ENCODE data around the gene CUBN. TPM values are rescaled to one million over a fixed set of nuclear protein-coding genes. Genes with fewer than 3 reads are reported as not detected.

CUBN gene
- total RNA-seq, 1 experiment from 2014 or later: not detected

DNA sequence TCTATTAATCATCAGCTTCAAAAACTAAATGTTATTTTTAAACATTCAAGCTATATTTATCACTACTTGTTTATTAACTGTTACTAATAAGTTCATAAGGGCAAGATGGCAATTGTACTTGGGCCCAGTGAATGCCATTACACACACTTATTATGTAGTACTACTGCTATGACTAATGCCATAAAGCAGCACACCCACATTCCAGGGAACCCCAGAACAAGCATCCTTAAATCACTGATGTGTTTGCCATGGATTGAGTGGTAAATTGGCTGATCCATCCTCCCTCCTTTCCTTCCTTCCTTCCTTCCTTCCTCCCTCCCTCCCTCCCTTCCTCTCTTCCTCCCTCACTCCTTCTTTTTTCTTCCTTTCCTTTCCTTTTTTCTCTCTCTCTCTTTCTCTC is 275.0 kb downstream of the CUBN start:
- Histone ChIP-seq H3K27ac (ENCODE audit: low read length) (no peak overlapping the region), H3K4me2 (ENCODE audit: low read depth, low read length, poor library complexity, severe bottlenecking) (no peak overlapping the region), H3K4me3 (ENCODE audit: low read length) (no peak overlapping the region), H2AFZ (ENCODE audit: low read length) (no peak overlapping the region), H4K20me1 (ENCODE audit: insufficient read depth, low read depth, low read length) (no peaks in the 10 kb centered on the region), H3K9me3 (ENCODE audit: low read length) (no peaks in the 10 kb centered on the region), H3K4me1 (ENCODE audit: low read length) (no peaks in the 10 kb centered on the region), H3K36me3 (ENCODE audit: insufficient read depth, low read length) (no peaks in the 10 kb centered on the region), H3K27me3 (ENCODE audit: low read length) (no peaks in the 10 kb centered on the region), H3K9ac (ENCODE audit: low read length) (no peak overlapping the region), H3K9me2 (replicated peaks; ENCODE audit: insufficient read depth, low read length) (no peaks in the 10 kb centered on the region), H3K79me2 (ENCODE audit: low read length) (no peaks in the 10 kb centered on the region)
- DNase-seq: no peak

DNA sequence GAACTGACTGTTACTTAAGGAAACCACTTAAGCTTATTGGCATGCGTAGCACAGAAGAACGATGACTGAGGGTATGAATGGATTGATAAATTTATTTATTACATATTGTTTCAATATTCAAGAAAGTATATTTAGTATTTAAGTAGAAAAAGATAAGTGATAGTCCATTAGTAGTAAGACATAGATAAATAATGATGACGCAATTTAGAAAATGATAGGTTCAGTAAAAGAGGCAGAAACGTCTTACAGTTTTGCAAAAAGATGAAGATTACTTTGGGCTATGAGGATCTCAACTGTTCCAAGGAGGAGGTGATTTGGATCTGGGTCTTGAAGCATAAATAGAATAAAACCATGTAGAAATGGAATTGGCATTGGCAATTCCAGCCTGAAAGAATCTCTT is 275.8 kb downstream of the CUBN start:
- DNase-seq: no peak
- Histone ChIP-seq H3K27me3 (ENCODE audit: low read length) (no peaks in the 10 kb centered on the region), H3K36me3 (ENCODE audit: insufficient read depth, low read length) (no peaks in the 10 kb centered on the region), H3K9ac (ENCODE audit: low read length) (no peak overlapping the region), H2AFZ (ENCODE audit: low read length) (no peak overlapping the region), H3K27ac (ENCODE audit: low read length) (no peak overlapping the region), H3K4me1 (ENCODE audit: low read length) (no peaks in the 10 kb centered on the region), H3K79me2 (ENCODE audit: low read length) (no peaks in the 10 kb centered on the region), H3K9me2 (replicated peaks; ENCODE audit: insufficient read depth, low read length) (no peaks in the 10 kb centered on the region), H3K4me2 (ENCODE audit: low read depth, low read length, poor library complexity, severe bottlenecking) (no peak overlapping the region), H3K9me3 (ENCODE audit: low read length) (no peaks in the 10 kb centered on the region), H3K4me3 (ENCODE audit: low read length) (no peak overlapping the region), H4K20me1 (ENCODE audit: insufficient read depth, low read depth, low read length) (no peaks in the 10 kb centered on the region)

DNA sequence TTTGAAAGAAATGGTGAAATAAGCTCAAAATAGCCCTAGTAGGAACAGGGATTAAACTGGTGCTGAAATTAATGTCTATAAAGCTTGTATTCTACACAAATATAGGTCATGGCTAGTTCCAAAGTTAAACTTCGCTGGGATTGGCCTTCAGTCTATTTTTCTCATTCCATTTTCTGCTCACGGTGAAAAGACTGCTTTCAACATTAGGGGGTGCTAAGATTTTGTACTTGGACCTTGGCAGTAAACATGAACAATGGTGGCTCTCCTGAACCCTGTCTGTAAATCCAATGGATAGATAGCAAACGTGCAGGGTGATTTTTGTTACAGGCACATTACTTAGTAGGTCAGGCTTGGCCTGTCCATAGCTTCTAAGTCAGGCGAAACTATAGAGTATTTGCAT is 276.4 kb downstream of the CUBN start:
- Histone ChIP-seq H3K4me1 (ENCODE audit: low read length) (no peaks in the 10 kb centered on the region), H3K36me3 (ENCODE audit: insufficient read depth, low read length) (no peaks in the 10 kb centered on the region), H3K4me2 (ENCODE audit: low read depth, low read length, poor library complexity, severe bottlenecking) (no peak overlapping the region), H2AFZ (ENCODE audit: low read length) (no peak overlapping the region), H3K79me2 (ENCODE audit: low read length) (no peaks in the 10 kb centered on the region), H3K27ac (ENCODE audit: low read length) (no peak overlapping the region), H3K9ac (ENCODE audit: low read length) (no peak overlapping the region), H4K20me1 (ENCODE audit: insufficient read depth, low read depth, low read length) (no peaks in the 10 kb centered on the region), H3K9me2 (replicated peaks; ENCODE audit: insufficient read depth, low read length) (no peaks in the 10 kb centered on the region), H3K4me3 (ENCODE audit: low read length) (no peak overlapping the region), H3K9me3 (ENCODE audit: low read length) (no peaks in the 10 kb centered on the region), H3K27me3 (ENCODE audit: low read length) (no peaks in the 10 kb centered on the region)
- no peak for DNase-seq

GRCh38 chr10:16852624-16853023 is 277.0 kb downstream of the CUBN start:
- Histone ChIP-seq H2AFZ (ENCODE audit: low read length) (no peak overlapping the region), H3K79me2 (ENCODE audit: low read length) (no peaks in the 10 kb centered on the region), H4K20me1 (ENCODE audit: insufficient read depth, low read depth, low read length) (no peaks in the 10 kb centered on the region), H3K4me1 (ENCODE audit: low read length) (no peaks in the 10 kb centered on the region), H3K36me3 (ENCODE audit: insufficient read depth, low read length) (no peaks in the 10 kb centered on the region), H3K27me3 (ENCODE audit: low read length) (no peaks in the 10 kb centered on the region), H3K4me2 (ENCODE audit: low read depth, low read length, poor library complexity, severe bottlenecking) (no peak overlapping the region), H3K4me3 (ENCODE audit: low read length) (no peak overlapping the region), H3K27ac (ENCODE audit: low read length) (no peak overlapping the region), H3K9me2 (replicated peaks; ENCODE audit: insufficient read depth, low read length) (no peaks in the 10 kb centered on the region), H3K9ac (ENCODE audit: low read length) (no peak overlapping the region), H3K9me3 (ENCODE audit: low read length) (no peaks in the 10 kb centered on the region)
- no peak for DNase-seq

DNA sequence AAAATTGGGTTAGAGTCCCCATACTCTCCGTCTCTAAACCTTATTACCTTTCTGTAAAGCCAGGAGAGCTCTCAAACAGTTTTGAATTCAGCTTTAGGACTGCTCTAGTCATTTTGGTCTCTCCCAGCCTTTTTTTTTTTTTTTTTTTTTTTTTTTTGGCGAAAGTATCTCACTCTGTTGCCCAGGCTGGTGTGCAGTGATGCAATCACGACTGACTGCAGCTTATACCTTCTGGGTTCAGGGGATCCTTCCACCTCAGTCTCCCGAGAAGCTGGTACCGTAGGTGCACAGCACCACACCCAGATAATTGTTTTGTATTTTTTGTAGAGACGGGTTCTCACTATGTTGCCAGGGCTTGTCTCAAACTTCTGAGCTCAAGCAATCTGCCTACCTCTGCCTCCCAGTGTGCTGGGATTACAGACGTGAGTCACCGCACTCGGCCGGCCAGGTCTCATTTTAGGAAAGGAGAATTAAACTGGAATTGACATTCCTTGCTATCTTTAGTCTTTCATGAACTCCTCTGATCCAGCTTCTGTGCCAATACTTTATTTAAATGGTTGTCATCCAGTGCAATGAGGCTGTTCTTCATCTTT is 281.0 kb downstream of the CUBN start:
- Histone ChIP-seq H3K79me2 (ENCODE audit: low read length) (no peaks in the 10 kb centered on the region), H3K9ac (ENCODE audit: low read length) (no peak overlapping the region), H2AFZ (ENCODE audit: low read length) (no peak overlapping the region), H3K27me3 (ENCODE audit: low read length) (no peaks in the 10 kb centered on the region), H3K4me2 (ENCODE audit: low read depth, low read length, poor library complexity, severe bottlenecking) (no peak overlapping the region), H3K9me3 (ENCODE audit: low read length) (no peaks in the 10 kb centered on the region), H3K4me1 (ENCODE audit: low read length) (no peaks in the 10 kb centered on the region), H3K4me3 (ENCODE audit: low read length) (no peak overlapping the region), H4K20me1 (ENCODE audit: insufficient read depth, low read depth, low read length) (no peaks in the 10 kb centered on the region), H3K36me3 (ENCODE audit: insufficient read depth, low read length) (no peaks in the 10 kb centered on the region), H3K9me2 (replicated peaks; ENCODE audit: insufficient read depth, low read length) (no peaks in the 10 kb centered on the region), H3K27ac (ENCODE audit: low read length) (no peak overlapping the region)
- no peak for DNase-seq

- Histone ChIP-seq H3K9me3 (ENCODE audit: low read length) (no peaks in the 10 kb centered on the region), H3K27ac (ENCODE audit: low read length) (no peak overlapping the region), H3K9ac (ENCODE audit: low read length) (no peak overlapping the region), H3K4me3 (ENCODE audit: low read length) (no peak overlapping the region), H3K4me2 (ENCODE audit: low read depth, low read length, poor library complexity, severe bottlenecking) (no peak overlapping the region), H4K20me1 (ENCODE audit: insufficient read depth, low read depth, low read length) (no peaks in the 10 kb centered on the region), H3K27me3 (ENCODE audit: low read length) (no peaks in the 10 kb centered on the region), H2AFZ (ENCODE audit: low read length) (no peak overlapping the region), H3K4me1 (ENCODE audit: low read length) (no peaks in the 10 kb centered on the region), H3K36me3 (ENCODE audit: insufficient read depth, low read length) (no peaks in the 10 kb centered on the region), H3K79me2 (ENCODE audit: low read length) (no peaks in the 10 kb centered on the region), H3K9me2 (replicated peaks; ENCODE audit: insufficient read depth, low read length) (no peaks in the 10 kb centered on the region)
- no peak for DNase-seq
These were observed 282.0 kb downstream of the CUBN start for GRCh38 chr10:16847644-16848043.

- DNase-seq: no peak
These were observed 284.4 kb downstream of the CUBN start for GRCh38 chr10:16845248-16845647.

DNA sequence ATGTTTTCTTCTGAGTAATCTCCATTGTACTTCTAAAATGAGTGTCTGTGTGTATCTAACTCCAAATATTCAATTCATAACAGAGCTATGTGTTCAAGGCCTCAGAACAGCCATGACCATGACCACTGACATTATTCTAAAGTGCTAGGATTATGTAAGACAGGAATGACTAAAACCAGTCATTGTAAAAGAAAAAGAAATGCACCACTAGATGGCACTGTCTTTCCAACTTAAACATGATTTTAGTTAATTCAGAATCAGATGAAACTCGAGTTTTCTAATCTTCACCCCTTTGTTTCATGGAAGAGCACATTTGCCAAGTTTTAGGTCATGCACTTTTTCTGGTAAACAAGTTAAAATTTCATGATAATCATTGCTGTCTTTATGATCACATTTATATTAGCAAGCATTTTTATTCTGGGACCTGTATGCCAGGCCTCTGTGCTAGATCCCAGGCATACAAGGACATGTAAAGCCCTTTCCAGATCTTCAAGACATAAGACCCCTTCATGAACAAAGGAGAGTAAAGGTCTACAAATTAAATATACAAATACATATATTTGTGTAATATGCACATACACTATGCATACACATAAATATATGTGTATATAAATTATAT is 286.2 kb downstream of the CUBN start:
- Histone ChIP-seq H3K9me3 (ENCODE audit: low read length) (no peaks in the 10 kb centered on the region), H3K27me3 (ENCODE audit: low read length) (no peaks in the 10 kb centered on the region), H3K27ac (ENCODE audit: low read length) (no peak overlapping the region), H3K36me3 (ENCODE audit: insufficient read depth, low read length) (no peaks in the 10 kb centered on the region), H4K20me1 (ENCODE audit: insufficient read depth, low read depth, low read length) (no peaks in the 10 kb centered on the region), H3K4me3 (ENCODE audit: low read length) (no peak overlapping the region), H2AFZ (ENCODE audit: low read length) (no peak overlapping the region), H3K4me1 (ENCODE audit: low read length) (no peaks in the 10 kb centered on the region), H3K9me2 (replicated peaks; ENCODE audit: insufficient read depth, low read length) (no peaks in the 10 kb centered on the region), H3K9ac (ENCODE audit: low read length) (no peak overlapping the region), H3K79me2 (ENCODE audit: low read length) (no peaks in the 10 kb centered on the region), H3K4me2 (ENCODE audit: low read depth, low read length, poor library complexity, severe bottlenecking) (no peak overlapping the region)
- peak; percentile 88 for DNase-seq

More at GRCh38 chr10:16845248-16845647, 284.4 kb downstream of the CUBN start:
- H3K9me3 ChIP-seq (ENCODE audit: low read length): no peaks in the 10 kb centered on the region
- no peaks in the 10 kb centered on the region for H3K36me3 ChIP-seq (ENCODE audit: insufficient read depth, low read length)
- no peaks in the 10 kb centered on the region for H4K20me1 ChIP-seq (ENCODE audit: insufficient read depth, low read depth, low read length)
- H3K4me2 ChIP-seq (ENCODE audit: low read depth, low read length, poor library complexity, severe bottlenecking): no peak overlapping the region
- H3K4me1 ChIP-seq (ENCODE audit: low read length): no peaks in the 10 kb centered on the region
- no peak overlapping the region for H3K4me3 ChIP-seq (ENCODE audit: low read length)
- no peaks in the 10 kb centered on the region for H3K27me3 ChIP-seq (ENCODE audit: low read length)
- H3K9ac ChIP-seq (ENCODE audit: low read length): no peak overlapping the region
- no peak overlapping the region for H2AFZ ChIP-seq (ENCODE audit: low read length)
- H3K79me2 ChIP-seq (ENCODE audit: low read length): no peaks in the 10 kb centered on the region
- no peak overlapping the region for H3K27ac ChIP-seq (ENCODE audit: low read length)
- H3K9me2 ChIP-seq (replicated peaks; ENCODE audit: insufficient read depth, low read length): no peaks in the 10 kb centered on the region
